Articular chondrocyte of knee joint (primary cell): ENCODE results near the gene DCDC2. TPM values are rescaled to one million over a fixed set of nuclear protein-coding genes. Genes with fewer than 3 reads are reported as not detected.

Experiments used
- small RNA-seq: library from RNA; depleted of rRNA; stranded (forward); fragments of <200 nt; gene quantifications from one replicate; pipeline ENCODE3, GENCODE V24; 2012
- total RNA-seq: library from RNA; depleted of rRNA; stranded (reverse); fragments of >200 nt; gene quantifications from 2 replicates; pipeline ENCODE4 v1.2.3, GENCODE V29; 2012

DCDC2 gene
- total RNA-seq, result not detected in 2 replicates

DNA sequence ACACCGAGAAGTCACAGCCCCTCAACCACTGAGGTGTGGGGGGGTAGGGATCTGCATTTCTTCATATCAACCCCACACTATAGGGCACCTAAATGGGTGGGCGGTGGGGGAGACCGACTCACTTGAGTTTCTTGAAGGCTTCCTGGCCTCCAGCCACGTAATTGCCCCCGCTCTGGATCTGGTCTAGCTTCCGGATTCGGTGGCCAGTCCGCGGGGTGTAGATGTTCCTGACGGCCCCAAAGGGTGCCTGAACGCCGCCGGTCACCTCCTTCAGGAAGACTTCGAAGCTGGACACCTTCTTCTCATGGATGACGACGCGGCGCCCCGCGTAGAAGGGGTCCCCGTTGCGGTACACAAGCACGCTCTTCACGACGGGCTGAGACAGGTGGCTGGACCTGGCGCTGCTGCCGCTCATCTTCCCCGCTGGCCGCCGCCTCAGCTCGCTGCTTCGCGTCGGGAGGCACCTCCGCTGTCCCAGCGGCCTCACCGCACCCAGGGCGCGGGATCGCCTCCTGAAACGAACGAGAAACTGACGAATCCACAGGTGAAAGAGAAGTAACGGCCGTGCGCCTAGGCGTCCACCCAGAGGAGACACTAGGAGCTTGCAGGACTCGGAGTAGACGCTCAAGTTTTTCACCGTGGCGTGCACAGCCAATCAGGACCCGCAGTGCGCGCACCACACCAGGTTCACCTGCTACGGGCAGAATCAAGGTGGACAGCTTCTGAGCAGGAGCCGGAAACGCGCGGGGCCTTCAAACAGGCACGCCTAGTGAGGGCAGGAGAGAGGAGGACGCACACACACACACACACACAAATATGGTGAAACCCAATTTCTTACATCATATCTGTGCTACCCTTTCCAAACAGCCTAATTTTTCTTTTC is at the start of gene DCDC2:
Gene DCDC2 (minus strand): TSS at position 724 of the 883 bp plus-strand sequence. CDS start 309 bp downstream, at position 415.

DNA sequence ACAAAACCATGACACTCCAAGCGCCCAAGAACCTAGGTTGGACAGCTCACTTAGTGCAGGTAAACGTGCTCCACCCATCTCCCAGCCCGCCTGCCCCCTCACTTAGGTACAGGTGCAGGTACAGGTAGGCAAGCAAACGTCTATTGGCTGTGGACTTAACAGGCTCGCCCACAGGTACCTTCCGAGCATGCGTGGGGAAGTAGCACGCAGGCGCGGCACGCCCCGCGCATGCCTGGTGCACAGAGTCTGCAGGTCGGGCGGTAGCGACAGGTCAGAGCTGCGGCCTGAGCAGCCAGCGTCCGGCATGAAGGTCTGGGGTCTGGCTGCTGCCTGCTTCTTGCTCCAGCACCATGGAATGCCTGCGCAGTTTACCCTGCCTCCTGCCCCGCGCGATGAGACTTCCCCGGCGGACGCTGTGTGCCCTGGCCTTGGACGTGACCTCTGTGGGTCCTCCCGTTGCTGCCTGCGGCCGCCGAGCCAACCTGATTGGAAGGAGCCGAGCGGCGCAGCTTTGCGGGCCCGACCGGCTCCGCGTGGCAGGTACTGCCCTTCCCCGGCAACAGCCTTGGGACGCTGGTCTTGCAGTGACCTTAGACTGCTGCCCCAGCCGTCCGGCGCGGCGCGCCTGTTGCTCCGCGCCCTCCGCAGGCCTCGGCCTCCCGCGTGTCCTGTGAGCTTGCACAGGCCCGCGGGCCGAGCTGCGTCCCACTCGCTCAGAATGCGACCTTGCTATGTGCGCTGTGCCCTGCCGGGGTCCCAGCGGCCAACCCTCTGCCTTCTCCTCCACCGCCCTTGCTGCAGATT is 45.0 kb upstream of the DCDC2 start, which contains the start of gene MRS2:
Gene MRS2 (plus strand): TSS at position 240 of the 804 bp plus-strand sequence. CDS start 111 bp downstream, at position 351.

DNA sequence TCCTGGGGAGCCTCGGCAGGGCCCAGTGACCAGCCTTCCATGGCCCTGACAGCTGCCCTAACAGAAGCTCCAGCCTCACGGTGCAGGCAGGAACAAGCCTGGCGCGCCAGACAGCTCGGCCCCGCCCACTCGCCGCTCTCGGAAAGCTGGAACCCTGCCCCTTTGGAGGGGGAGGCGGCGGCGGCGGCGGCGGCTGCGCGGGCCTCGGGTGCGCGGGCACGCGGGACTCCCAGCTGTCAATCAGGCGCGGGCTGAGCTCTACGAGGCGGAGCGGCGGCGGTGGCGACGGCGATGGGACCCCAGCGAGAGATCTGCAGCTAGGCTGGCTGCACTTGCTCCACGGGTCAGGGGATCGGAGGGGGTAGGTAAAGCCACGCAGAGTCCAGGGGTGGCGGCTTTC is 231.9 kb downstream of the DCDC2 start, which contains the start of gene NRSN1:
Gene NRSN1 (plus strand): TSS at position 236 of the 400 bp plus-strand sequence. CDS start 8,113 bp downstream, outside the sequence.

Small RNA genes lying within 50 kb of the gene (small RNA-seq; reads per million reads assigned to genes)
- gene RF00218 (not detected), gene RNU6-391P (not detected)

Other genes starting within 250 kb of the DCDC2 start
- gene NRSN1, start 231.8 kb downstream of the DCDC2 start, total RNA-seq, result not detected in 2 replicates
- gene MRS2, start 44.9 kb upstream of the DCDC2 start, total RNA-seq, result 20.4 and 21.4 TPM in 2 replicates
- 2.2 and 2.7 TPM in 2 replicates for gene GPLD1, start 131.5 kb upstream of the DCDC2 start, total RNA-seq
- 3.9 and 5.0 TPM in 2 replicates for gene ALDH5A1, start 136.9 kb upstream of the DCDC2 start, total RNA-seq